Bronchial epithelial cell (primary cell): ENCODE measurements around the gene KMT5C. TPM values are rescaled to one million over a fixed set of nuclear protein-coding genes. Genes with fewer than 3 reads are reported as not detected.

Experiments
- DNase-seq: peaks from one replicate; pipeline ENCODE4 v3.0.0-alpha.2; 2010; ENCODE audit warnings: low read depth
- FAIRE-seq: peaks from 2 replicates; lab custom pipeline; 2011; peaks lifted over from hg19 to GRCh38; lab: Jason Lieb, UNC
- H3K27me3 ChIP-seq: 2 replicates; pipeline ENCODE4 v1.5.1; 2011; ENCODE audit warnings: low read length; ENCODE audit not compliant: control insufficient read depth, insufficient read depth
- H3K36me3 ChIP-seq: 2 replicates; pipeline ENCODE4 v1.5.1; 2011; ENCODE audit warnings: low read length; ENCODE audit not compliant: control insufficient read depth, insufficient read depth
- H3K4me3 ChIP-seq: 2 replicates; pipeline ENCODE4 v1.5.1; 2011; ENCODE audit warnings: mild to moderate bottlenecking, low read depth, low read length, control low read depth
- CTCF ChIP-seq: IDR thresholded peaks from 2 replicates; pipeline ENCODE4 v1.5.1; 2011; ENCODE audit warnings: mild to moderate bottlenecking, moderate library complexity, low read length, control low read depth, inconsistent platforms; ENCODE audit not compliant: insufficient read depth, severe bottlenecking
- total RNA-seq: library from RNA; depleted of rRNA; stranded (reverse); fragments of >200 nt; gene quantifications from 2 replicates; pipeline ENCODE4 v1.2.1, GENCODE V29; 2014

The KMT5C gene
- total RNA-seq, 1 donor from 2014 or later, result 5.3 TPM

- DNase-seq (peak; percentile 86), FAIRE-seq (no peak)
- no peaks in the 10 kb centered on the region for H3K36me3 ChIP-seq
- H3K27me3 ChIP-seq, result peaks cover 4% of the 10 kb centered on the region
- H3K4me3 ChIP-seq, result no peak overlapping the region
- no peak for TF ChIP-seq CTCF
Observed at GRCh38 chr19:55355213-55355821, 15.6 kb downstream of the KMT5C start.

- FAIRE-seq, result no peak
- no peak for DNase-seq
- Histone ChIP-seq H3K27me3 (no peaks in the 10 kb centered on the region), H3K4me3 (no peak overlapping the region), H3K36me3 (no peaks in the 10 kb centered on the region)
- TF ChIP-seq CTCF, result no peak
Observed at GRCh38 chr19:55358493-55358892, 18.8 kb downstream of the KMT5C start.

- no peaks in the 10 kb centered on the region for H3K27me3 ChIP-seq
- no peaks in the 10 kb centered on the region for H3K36me3 ChIP-seq
- no peak overlapping the region for H3K4me3 ChIP-seq
- no peak for TF ChIP-seq CTCF
- no peak for FAIRE-seq
- DNase-seq, result peak; percentile 33
Observed at GRCh38 chr19:55358943-55359908, 19.6 kb downstream of the KMT5C start.

GRCh38 chr19:55360902-55361301, 21.2 kb downstream of the KMT5C start:
- no peaks in the 10 kb centered on the region for H3K27me3 ChIP-seq
- FAIRE-seq (no peak), DNase-seq (no peak)
- no peak overlapping the region for H3K4me3 ChIP-seq
- no peaks in the 10 kb centered on the region for H3K36me3 ChIP-seq
- no peak for TF ChIP-seq CTCF

- TF ChIP-seq CTCF, result no peak
- FAIRE-seq (no peak), DNase-seq (no peak)
- no peak overlapping the region for H3K4me3 ChIP-seq
- H3K27me3 ChIP-seq, result no peaks in the 10 kb centered on the region
- no peaks in the 10 kb centered on the region for H3K36me3 ChIP-seq
Observed at GRCh38 chr19:55362174-55362989, 22.7 kb downstream of the KMT5C start.
